ENCODE measurements around the gene TCF7L1.
"Not testable (repeated sequence)": the region's sequence is repeated elsewhere in the genome, so short reads cannot be mapped to it uniquely, and the experiment has no call there.

Gene TCF7L1

GRCh38 chr2:85133751-85134254, 611 bp downstream of the TCF7L1 start:
- DNase-seq, result no peak

GRCh38 chr2:85134255-85134895, 1.2 kb downstream of the TCF7L1 start:
- no peak for DNase-seq

GRCh38 chr2:85134896-85135659, 1.9 kb downstream of the TCF7L1 start:
- no peak for DNase-seq

- DNase-seq, result no peak
These were observed 2.4 kb downstream of the TCF7L1 start for GRCh38 chr2:85135660-85135914.

GRCh38 chr2:85137156-85137555, 4.0 kb downstream of the TCF7L1 start:
- DNase-seq, result no peak

GRCh38 chr2:85143463-85144082, 10.4 kb downstream of the TCF7L1 start:
- DNase-seq, result no peak

- no peak for DNase-seq
These were observed 12.1 kb downstream of the TCF7L1 start for GRCh38 chr2:85145116-85145820.

GRCh38 chr2:85148190-85148589, 15.0 kb downstream of the TCF7L1 start:
- DNase-seq, result no peak

- no peak for DNase-seq
These were observed 17.8 kb downstream of the TCF7L1 start for GRCh38 chr2:85151026-85151425.

GRCh38 chr2:85152895-85153294, 19.7 kb downstream of the TCF7L1 start:
- no peak for DNase-seq

- no peak for DNase-seq
These were observed 21.0 kb downstream of the TCF7L1 start for GRCh38 chr2:85154048-85154753.

- DNase-seq, result not testable (repeated sequence)
These were observed 21.9 kb downstream of the TCF7L1 start for GRCh38 chr2:85155082-85155481.

GRCh38 chr2:85156153-85156552, 23.0 kb downstream of the TCF7L1 start:
- no peak for DNase-seq

GRCh38 chr2:85156619-85157018, 23.4 kb downstream of the TCF7L1 start:
- DNase-seq, result no peak

- DNase-seq, result no peak
These were observed 24.2 kb downstream of the TCF7L1 start for GRCh38 chr2:85157345-85157744.

- no peak for DNase-seq
These were observed 25.5 kb downstream of the TCF7L1 start for GRCh38 chr2:85158559-85159273.

- DNase-seq, result no peak
These were observed 26.4 kb downstream of the TCF7L1 start for GRCh38 chr2:85159589-85159988.

GRCh38 chr2:85160966-85161960, 28.1 kb downstream of the TCF7L1 start:
- no peak for DNase-seq

GRCh38 chr2:85162746-85163301, 29.6 kb downstream of the TCF7L1 start:
- no peak for DNase-seq

GRCh38 chr2:85163675-85164074, 30.5 kb downstream of the TCF7L1 start:
- no peak for DNase-seq

GRCh38 chr2:85164145-85164569, 31.0 kb downstream of the TCF7L1 start:
- no peak for DNase-seq

All from HCEC 1CT (cell line).